Neural progenitor cell (in vitro differentiated cells): ENCODE results near the gene CA12.

Source experiments
- EZH2 ChIP-seq: fragments of 200-600 bp; sonication (generic); IDR thresholded peaks from 2 replicates; pipeline ENCODE4 v1.6.1; 2017; ENCODE audit warnings: antibody characterized with exemption, mild to moderate bottlenecking, moderate library complexity
- EZH2phosphoT487 ChIP-seq: fragments of 200-600 bp; sonication (generic); IDR thresholded peaks from 2 replicates; pipeline ENCODE4 v1.6.1; 2017; ENCODE audit warnings: antibody characterized with exemption
- TF ChIP-seq, protein P1 (sequence below): fragments of 200-600 bp; sonication (generic); IDR thresholded peaks from 2 replicates; pipeline ENCODE4 v1.5.1; 2017; ENCODE audit warnings: antibody characterized with exemption, mild to moderate bottlenecking

DNA sequence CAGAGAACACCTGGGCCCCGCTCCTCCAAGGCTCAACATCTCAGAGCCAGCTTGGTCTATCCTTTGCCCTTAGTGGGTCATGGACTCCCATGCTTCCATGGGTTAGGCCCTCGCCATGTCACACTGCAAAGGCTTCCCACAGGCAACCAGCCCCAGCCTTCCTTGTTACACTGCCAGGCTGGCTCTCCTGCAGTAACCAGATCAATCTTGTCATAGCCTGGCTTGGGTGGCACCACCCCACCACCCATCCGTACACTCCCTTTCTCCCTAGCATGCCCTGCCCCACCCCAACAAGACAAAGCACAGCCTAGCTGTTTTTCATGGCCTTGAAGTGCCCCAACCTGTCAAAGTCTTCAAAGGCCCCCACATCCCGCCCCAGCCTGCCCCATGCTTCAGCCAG, 30.5 kb downstream of the CA12 start:
- TF ChIP-seq, protein P1, sequence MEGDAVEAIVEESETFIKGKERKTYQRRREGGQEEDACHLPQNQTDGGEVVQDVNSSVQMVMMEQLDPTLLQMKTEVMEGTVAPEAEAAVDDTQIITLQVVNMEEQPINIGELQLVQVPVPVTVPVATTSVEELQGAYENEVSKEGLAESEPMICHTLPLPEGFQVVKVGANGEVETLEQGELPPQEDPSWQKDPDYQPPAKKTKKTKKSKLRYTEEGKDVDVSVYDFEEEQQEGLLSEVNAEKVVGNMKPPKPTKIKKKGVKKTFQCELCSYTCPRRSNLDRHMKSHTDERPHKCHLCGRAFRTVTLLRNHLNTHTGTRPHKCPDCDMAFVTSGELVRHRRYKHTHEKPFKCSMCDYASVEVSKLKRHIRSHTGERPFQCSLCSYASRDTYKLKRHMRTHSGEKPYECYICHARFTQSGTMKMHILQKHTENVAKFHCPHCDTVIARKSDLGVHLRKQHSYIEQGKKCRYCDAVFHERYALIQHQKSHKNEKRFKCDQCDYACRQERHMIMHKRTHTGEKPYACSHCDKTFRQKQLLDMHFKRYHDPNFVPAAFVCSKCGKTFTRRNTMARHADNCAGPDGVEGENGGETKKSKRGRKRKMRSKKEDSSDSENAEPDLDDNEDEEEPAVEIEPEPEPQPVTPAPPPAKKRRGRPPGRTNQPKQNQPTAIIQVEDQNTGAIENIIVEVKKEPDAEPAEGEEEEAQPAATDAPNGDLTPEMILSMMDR: no peak
- no peak for TF ChIP-seq EZH2
- TF ChIP-seq EZH2phosphoT487: no peak
